GM12878 (cell line): ENCODE data around the gene GPALPP1. TPM values are rescaled to one million over a fixed set of nuclear protein-coding genes. Genes with fewer than 3 reads are reported as not detected.

Experiments used
- BCLAF1 ChIP-seq: fragments of 450-650 bp; IDR thresholded peaks from 2 replicates; pipeline ENCODE4 v1.6.1; 2017; ENCODE audit warnings: antibody characterized with exemption, mild to moderate bottlenecking, moderate library complexity
- CEBPB ChIP-seq, 2 experiments: fragments of 150-350 bp in 1 of 2; IDR thresholded peaks; 2 replicates each; pipeline ENCODE4 v1.6.1; 2012 to 2014; ENCODE audit warnings: low read depth in 2 of 2, low read length in 2 of 2, borderline replicate concordance in 1 of 2, inconsistent platforms in 1 of 2
- CHD4 ChIP-seq: fragments of 200-600 bp; sonication (generic); IDR thresholded peaks from 2 replicates; pipeline ENCODE4 v1.6.1; 2016; ENCODE audit warnings: mild to moderate bottlenecking
- CUX1 ChIP-seq: IDR thresholded peaks from 2 replicates; pipeline ENCODE4 v1.6.1; 2012; ENCODE audit warnings: improper control_type of control experiment, low read depth, low read length; ENCODE audit not compliant: insufficient replicate concordance
- SUZ12 ChIP-seq: fragments of 200-600 bp; sonication (generic); IDR thresholded peaks from one replicate; pipeline ENCODE4 v1.6.1; 2018; ENCODE audit warnings: antibody characterized with exemption, mild to moderate bottlenecking; ENCODE audit not compliant: unreplicated experiment
- ZNF687 ChIP-seq: fragments of 450-650 bp; IDR thresholded peaks from 2 replicates; pipeline ENCODE4 v1.6.1; 2017; ENCODE audit warnings: mild to moderate bottlenecking, moderate library complexity
- polyA plus RNA-seq, 11 experiments: library from polyadenylated mRNA; depleted of rRNA in 4 of 11; unstranded in 6 of 11; stranded (reverse) in 5 of 11; fragments of >200 nt; fragmentation: Nextera tagmentation in 4 of 11; fragmentation: Illumina TruSeq in 1 of 11; extraction: Ambion mirVana in 4 of 11; extraction: Trizol in 1 of 11; gene quantifications; 1 replicate in 1 of 11; 2 replicates in 10 of 11; pipeline versions ENCODE4 v1.2.1 to v1.2.3, GENCODE V29; 2011 to 2016; ENCODE audit warnings: inconsistent platforms in 2 of 11, missing spikeins in 2 of 11, low read depth in 1 of 11
- total RNA-seq, 4 experiments: library from RNA; depleted of rRNA in 3 of 4; stranded (reverse); fragments of >200 nt in 3 of 4; fragmentation: Illumina TruSeq in 1 of 4; extraction: Trizol in 1 of 4; gene quantifications; 2 replicates each; pipeline versions ENCODE4 v1.2.1 to v1.2.3, GENCODE V29; 2013 to 2021

Gene GPALPP1
- total and polyA plus RNA-seq, 10 of the 15 experiments (the other 5 are each of a cell fraction or from before 2014, with no cell fraction given): 14.2 to 32.4 (median 27.9) TPM

- TF ChIP-seq CEBPB (IDR thresholded peaks at IDR 0.05; ENCODE audit: borderline replicate concordance in 1 of 2, low read depth in 2 of 2, low read length in 2 of 2) (no peak), CUX1 (no peak), ZNF687 (no peak), CHD4 (no peak), BCLAF1 (no peak), SUZ12 (no peak)
Measured at GRCh38 chr13:45011198-45011597, 21.9 kb downstream of the GPALPP1 start (continued).
